Activated CD8-positive, alpha-beta T cell treated with anti-CD3 and anti-CD28 coated beads for 36 hours (primary cell): ENCODE measurements around the gene FASTKD3. TPM values are rescaled to one million over a fixed set of nuclear protein-coding genes. Genes with fewer than 3 reads are reported as not detected.

ENCODE experiments used
- ATAC-seq: fragments of 200-7000 bp; cut with Tn5 transposase; one replicate; pipeline ENCODE4 v1.10.0; 2021; ENCODE audit warnings: mild to moderate bottlenecking, moderate library complexity
- CTCF ChIA-PET: fragments of 350-600 bp; sonication (Branson Sonifier 250); formaldehyde crosslinking; loops from one replicate; lab custom pipeline; 2021; ENCODE audit warnings: antibody characterized with exemption; lab: Charles Lee
- POLR2A ChIA-PET: fragments of 350-600 bp; sonication (Branson Sonifier 250); formaldehyde crosslinking; loops from one replicate; lab custom pipeline; 2021; ENCODE audit warnings: antibody characterized with exemption; lab: Charles Lee
- DNase-seq: peaks from one replicate; pipeline ENCODE4 v3.0.0-alpha.2; 2020
- H3K27ac Mint-ChIP-seq: one replicate; pipeline ENCODE4 v1.8.0; 2021; ENCODE audit warnings: mild to moderate bottlenecking, mixed read lengths
- H3K27me3 Mint-ChIP-seq: one replicate; pipeline ENCODE4 v1.8.0; 2021; ENCODE audit warnings: mixed read lengths
- H3K36me3 Mint-ChIP-seq: one replicate; pipeline ENCODE4 v1.8.0; 2021; ENCODE audit warnings: low read depth, mixed read lengths
- H3K4me1 Mint-ChIP-seq: one replicate; pipeline ENCODE4 v1.8.0; 2021; ENCODE audit warnings: low read depth, mixed read lengths
- H3K4me3 Mint-ChIP-seq: one replicate; pipeline ENCODE4 v1.8.0; 2021; ENCODE audit warnings: mild to moderate bottlenecking, moderate library complexity, mixed read lengths
- H3K9me3 Mint-ChIP-seq: one replicate; pipeline ENCODE4 v1.8.0; 2021; ENCODE audit warnings: mixed read lengths
- intact Hi-C: fragments of 100-400 bp; cut with micrococcal nuclease; formaldehyde crosslinking; loops from one replicate; pipeline ENCODE4 v1.10.0; 2022
- total RNA-seq, 2 experiments: library from RNA; stranded (reverse); gene quantifications; one replicate each; pipeline ENCODE4 v1.2.3, GENCODE V29; 2021
- TF ChIP-seq, protein P1 (sequence below): fragments of 200-600 bp; IDR thresholded peaks from one replicate; pipeline ENCODE4 v1.8.0; 2022; ENCODE audit warnings: antibody characterized with exemption, mild to moderate bottlenecking

Gene FASTKD3
- total RNA-seq, 2 experiments from 2014 or later = 10.6 to 10.7 TPM

DNA sequence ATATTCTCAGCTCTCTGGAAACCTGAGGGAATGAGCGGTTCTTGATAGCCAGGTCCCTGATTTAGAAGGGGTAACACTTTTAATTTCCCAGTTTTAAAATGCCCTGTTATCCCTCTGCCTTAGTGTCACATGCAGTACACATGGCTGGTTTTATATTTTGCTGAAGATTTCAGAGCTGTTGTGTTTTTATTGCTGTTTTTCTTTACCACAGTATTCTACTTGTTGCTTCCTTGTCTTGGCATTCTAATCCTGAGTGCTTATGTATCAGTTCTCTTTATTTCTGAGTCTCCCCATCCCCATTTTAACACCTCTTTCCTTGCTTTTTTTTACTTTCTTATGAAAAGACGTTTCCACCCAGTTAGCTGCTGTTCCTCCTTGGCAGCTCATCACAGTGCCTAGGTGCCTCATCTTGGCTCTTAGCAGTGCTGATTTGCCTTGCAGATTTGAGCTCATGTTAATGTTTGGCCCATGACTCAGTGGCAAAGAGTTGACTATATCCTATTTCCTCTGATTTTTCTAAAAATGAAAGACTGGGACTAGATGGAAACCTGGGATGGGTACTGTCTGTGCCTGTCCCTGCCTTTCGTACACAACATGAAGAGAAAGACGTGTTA is 3.8 kb upstream of the FASTKD3 start:
- intact Hi-C loops = no loop called here
- CTCF ChIA-PET = interaction anchor here (1.2 to 1.8 kb wide), 3 partner anchors 9 to 14 kb away, joined by 3 to 6 read pairs (median 4); no protein-coding TSS in a partner anchor
- Mint-ChIP-seq H3K36me3 (peaks cover 56% of the 10 kb centered on the region), H3K27ac (peak overlapping the region; percentile 72), H3K4me3 (peak overlapping the region; percentile 34), H3K27me3 (no peaks in the 10 kb centered on the region), H3K9me3 (no peaks in the 10 kb centered on the region), H3K4me1 (peaks cover 63% of the 10 kb centered on the region)
- ATAC-seq = no peak
- no peak for DNase-seq
- TF ChIP-seq, protein P1, sequence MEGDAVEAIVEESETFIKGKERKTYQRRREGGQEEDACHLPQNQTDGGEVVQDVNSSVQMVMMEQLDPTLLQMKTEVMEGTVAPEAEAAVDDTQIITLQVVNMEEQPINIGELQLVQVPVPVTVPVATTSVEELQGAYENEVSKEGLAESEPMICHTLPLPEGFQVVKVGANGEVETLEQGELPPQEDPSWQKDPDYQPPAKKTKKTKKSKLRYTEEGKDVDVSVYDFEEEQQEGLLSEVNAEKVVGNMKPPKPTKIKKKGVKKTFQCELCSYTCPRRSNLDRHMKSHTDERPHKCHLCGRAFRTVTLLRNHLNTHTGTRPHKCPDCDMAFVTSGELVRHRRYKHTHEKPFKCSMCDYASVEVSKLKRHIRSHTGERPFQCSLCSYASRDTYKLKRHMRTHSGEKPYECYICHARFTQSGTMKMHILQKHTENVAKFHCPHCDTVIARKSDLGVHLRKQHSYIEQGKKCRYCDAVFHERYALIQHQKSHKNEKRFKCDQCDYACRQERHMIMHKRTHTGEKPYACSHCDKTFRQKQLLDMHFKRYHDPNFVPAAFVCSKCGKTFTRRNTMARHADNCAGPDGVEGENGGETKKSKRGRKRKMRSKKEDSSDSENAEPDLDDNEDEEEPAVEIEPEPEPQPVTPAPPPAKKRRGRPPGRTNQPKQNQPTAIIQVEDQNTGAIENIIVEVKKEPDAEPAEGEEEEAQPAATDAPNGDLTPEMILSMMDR = no peak
- POLR2A ChIA-PET = interaction anchor here (1.7 kb wide), 1 partner anchor 15 kb away, joined by 6 read pairs; no protein-coding TSS in a partner anchor

DNA sequence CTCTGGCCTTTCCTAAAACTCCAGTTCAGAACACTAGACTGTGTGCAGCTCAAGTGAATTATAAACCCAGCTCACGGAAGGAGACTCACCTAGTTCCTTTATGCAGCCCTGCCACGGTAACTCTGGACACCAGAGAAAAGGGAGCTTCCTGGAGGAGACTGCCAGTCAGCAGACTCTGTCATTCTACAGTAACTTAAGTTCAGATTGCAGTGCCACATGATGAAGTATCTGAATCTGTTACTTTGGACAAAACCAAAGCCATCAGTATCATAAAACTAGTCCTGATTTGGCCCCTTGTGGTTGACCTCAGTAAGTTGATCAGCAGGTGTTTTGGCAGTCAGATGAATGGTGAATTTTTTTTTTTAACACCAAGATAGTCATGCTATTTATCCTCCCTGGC is 2.8 kb upstream of the FASTKD3 start:
- DNase-seq = peak; percentile 7
- no peaks in the 10 kb centered on the region for H3K27me3 Mint-ChIP-seq
- no peak for ATAC-seq
- peaks cover 58% of the 10 kb centered on the region for H3K36me3 Mint-ChIP-seq
- H3K4me3 Mint-ChIP-seq = peak overlapping the region; percentile 10
- ChIA-PET POLR2A (interaction anchor here (1.7 kb wide), 1 partner anchor 14 kb away, joined by 6 read pairs; no protein-coding TSS in a partner anchor), CTCF (interaction anchor here (1.1 to 1.8 kb wide), 3 partner anchors 10 to 21 kb away, joined by 3 to 6 read pairs (median 4); partner anchors contain the start of gene CFAP90)
- H3K9me3 Mint-ChIP-seq = no peaks in the 10 kb centered on the region
- intact Hi-C loops = no loop called here
- H3K4me1 Mint-ChIP-seq = peaks cover 65% of the 10 kb centered on the region
- TF ChIP-seq, protein P1 = no peak
- peak overlapping the region; percentile 25 for H3K27ac Mint-ChIP-seq

DNA sequence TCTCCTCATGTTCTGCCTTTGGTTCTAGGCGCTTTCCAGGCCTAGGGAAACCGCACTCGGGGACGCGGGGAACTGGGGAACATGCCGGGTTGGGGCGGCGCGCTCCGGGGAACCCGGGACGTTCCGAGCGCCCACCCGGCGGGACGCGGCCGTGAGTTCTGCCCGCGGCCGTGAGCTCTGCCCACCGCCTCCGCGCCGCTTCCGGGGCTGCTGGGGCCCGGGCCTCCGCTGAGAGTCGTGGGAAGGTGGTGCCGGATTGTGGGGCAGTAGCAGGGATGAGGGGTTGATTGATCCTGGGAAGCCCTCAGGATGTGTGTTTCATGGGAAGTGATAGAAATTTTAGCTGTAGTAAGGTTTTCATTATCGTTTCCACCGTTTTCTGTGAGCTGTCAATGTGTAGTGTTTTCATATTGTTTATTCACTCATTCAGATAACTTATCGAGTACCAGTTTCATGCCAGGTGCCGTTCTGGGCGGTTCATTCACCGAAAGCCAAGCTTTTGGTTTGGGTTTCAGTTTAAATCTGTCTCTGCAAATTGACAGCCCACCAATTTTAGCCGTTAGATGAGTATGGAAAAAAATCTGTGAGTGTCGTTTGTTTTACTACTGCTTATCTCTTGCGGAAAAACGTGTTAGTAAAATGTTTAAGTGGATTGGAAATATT is 774 bp upstream of the FASTKD3 start:
- H3K4me1 Mint-ChIP-seq = peaks cover 72% of the 10 kb centered on the region

DNA sequence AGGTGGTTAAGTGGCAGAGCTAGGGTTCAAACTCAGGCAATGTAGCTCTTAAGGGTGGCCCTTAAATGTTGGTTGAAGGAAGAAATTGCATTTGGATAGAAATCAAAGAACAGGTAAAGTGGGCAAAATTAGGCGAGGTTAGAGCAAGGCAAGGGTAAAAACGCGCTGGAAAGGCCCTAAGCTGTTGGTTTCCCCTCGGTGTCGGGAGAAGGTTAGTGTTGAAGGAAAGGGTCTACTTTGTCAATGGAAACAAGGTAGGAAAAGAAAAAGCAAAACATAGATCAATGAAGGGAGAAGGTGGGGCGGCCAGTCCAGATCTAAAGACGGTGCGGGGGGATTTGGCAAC is 431 bp downstream of the FASTKD3 start:
- Mint-ChIP-seq H3K27me3 (no peaks in the 10 kb centered on the region), H3K4me3 (peak overlapping the region; percentile 95), H3K36me3 (peaks cover 58% of the 10 kb centered on the region), H3K9me3 (no peaks in the 10 kb centered on the region), H3K4me1 (peaks cover 66% of the 10 kb centered on the region), H3K27ac (peak overlapping the region; percentile 88)
- POLR2A ChIA-PET = interaction anchor here (0.6 to 2.4 kb wide), 6 partner anchors 10 to 17 kb away, joined by 3 to 10 read pairs (median 4); no protein-coding TSS in a partner anchor
- CTCF ChIA-PET = interaction anchor here (0.9 to 5.1 kb wide), 5 partner anchors 8 to 19 kb away, joined by 4 to 26 read pairs (median 8); no protein-coding TSS in a partner anchor
- DNase-seq (no peak), ATAC-seq (no peak)
- intact Hi-C loops = no loop called here
- TF ChIP-seq, protein P1 = no peak

More for the DNA sequence above, 774 bp upstream of the FASTKD3 start:
- ChIA-PET CTCF (interaction anchor here (0.9 to 5.1 kb wide), 5 partner anchors 9 to 18 kb away, joined by 4 to 26 read pairs (median 8); no protein-coding TSS in a partner anchor), POLR2A (interaction anchor here (0.7 to 2.4 kb wide), 8 partner anchors 9 to 74 kb away, joined by 3 to 10 read pairs (median 4); no protein-coding TSS in a partner anchor)
- ATAC-seq (peak; percentile 25), DNase-seq (peak; percentile 57)
- H3K27me3 Mint-ChIP-seq = no peaks in the 10 kb centered on the region
- H3K36me3 Mint-ChIP-seq = peaks cover 59% of the 10 kb centered on the region
- intact Hi-C loops = no loop called here
- TF ChIP-seq, protein P1 = no peak
- peak overlapping the region; percentile 95 for H3K4me3 Mint-ChIP-seq
- no peaks in the 10 kb centered on the region for H3K9me3 Mint-ChIP-seq
- peak overlapping the region; percentile 91 for H3K27ac Mint-ChIP-seq
